T47D (cell line): ENCODE data around the gene ABTB1.

ENCODE experiments used
- DNase-seq, 2 experiments: peaks; one replicate each; pipeline versions ENCODE4 v3.0.0 to v3.0.0-alpha.2; 2011 to 2012; ENCODE audit warnings: low read depth in 1 of 2, low spot score in 1 of 2
- JUND ChIP-seq: IDR thresholded peaks from 2 replicates; pipeline ENCODE4 v1.6.1; 2012; ENCODE audit warnings: low read depth
- in situ Hi-C: cut with HindIII; loops from 2 replicates; pipeline ENCODE4 v1.10.0; 2016; ENCODE audit warnings: low sequenced_read_pairs, low pct_unique_long_range_greater_than_20kb

The ABTB1 gene

GRCh38 chr3:127688416-127689265, 15.9 kb downstream of the ABTB1 start:
- no peak for TF ChIP-seq JUND
- no peak for DNase-seq
- in situ Hi-C loops: no loop called here

GRCh38 chr3:127689266-127689860, 16.6 kb downstream of the ABTB1 start:
- in situ Hi-C loops: no loop called here
- DNase-seq: no peak
- no peak for TF ChIP-seq JUND

GRCh38 chr3:127690106-127690505, 17.4 kb downstream of the ABTB1 start:
- in situ Hi-C loops: no loop called here
- TF ChIP-seq JUND: no peak
- no peak for DNase-seq

- DNase-seq: peak in 1 of 2 experiments; percentile 76
- no peak for TF ChIP-seq JUND
- in situ Hi-C loops: no loop called here
Measured at GRCh38 chr3:127690823-127691452, 18.2 kb downstream of the ABTB1 start.

DNA sequence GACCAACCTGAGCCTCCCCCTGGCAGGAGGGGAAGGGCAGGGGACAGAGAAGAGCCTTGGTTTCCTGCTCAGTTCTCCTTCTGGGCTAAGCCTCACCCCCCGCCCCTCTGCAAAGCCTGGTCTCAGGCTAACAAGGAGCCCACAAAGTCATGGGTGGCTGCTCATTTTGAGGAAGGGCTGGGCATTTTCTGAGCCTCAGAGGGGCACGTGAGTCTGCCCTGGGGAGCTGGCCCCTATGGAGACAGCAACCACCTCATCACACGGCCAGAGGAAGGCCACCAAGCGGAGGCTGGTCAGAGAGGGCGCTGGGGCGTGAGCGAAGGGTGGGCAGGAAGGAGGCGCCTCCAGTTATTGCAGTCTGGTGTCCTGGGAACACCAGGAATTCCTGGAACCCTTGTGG, 18.7 kb downstream of the ABTB1 start:
- in situ Hi-C loops: no loop called here
- no peak for DNase-seq
- no peak for TF ChIP-seq JUND

DNA sequence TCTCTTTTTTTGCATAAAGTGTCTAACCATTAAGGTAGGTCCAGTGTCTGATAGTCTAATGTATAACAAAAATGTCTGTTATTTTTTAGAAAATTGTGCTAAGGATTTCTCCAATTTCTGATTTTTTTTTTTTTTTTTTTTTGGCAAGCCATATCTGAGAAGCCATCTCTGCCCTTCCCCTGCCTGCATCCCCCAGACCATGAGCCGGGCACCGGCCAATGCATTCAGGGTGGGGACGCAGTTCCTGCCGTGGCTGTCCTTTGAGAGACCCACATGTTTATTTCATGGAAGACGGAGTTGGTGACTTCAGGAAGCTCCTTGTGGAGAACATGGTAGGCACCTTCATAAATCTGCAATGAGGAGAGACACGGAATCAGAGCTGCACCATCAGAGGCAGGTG, 19.2 kb downstream of the ABTB1 start:
- no peak for DNase-seq
- in situ Hi-C loops: no loop called here
- no peak for TF ChIP-seq JUND

GRCh38 chr3:127692501-127693335, 20.0 kb downstream of the ABTB1 start:
- DNase-seq: no peak
- TF ChIP-seq JUND: no peak
- in situ Hi-C loops: no loop called here

DNA sequence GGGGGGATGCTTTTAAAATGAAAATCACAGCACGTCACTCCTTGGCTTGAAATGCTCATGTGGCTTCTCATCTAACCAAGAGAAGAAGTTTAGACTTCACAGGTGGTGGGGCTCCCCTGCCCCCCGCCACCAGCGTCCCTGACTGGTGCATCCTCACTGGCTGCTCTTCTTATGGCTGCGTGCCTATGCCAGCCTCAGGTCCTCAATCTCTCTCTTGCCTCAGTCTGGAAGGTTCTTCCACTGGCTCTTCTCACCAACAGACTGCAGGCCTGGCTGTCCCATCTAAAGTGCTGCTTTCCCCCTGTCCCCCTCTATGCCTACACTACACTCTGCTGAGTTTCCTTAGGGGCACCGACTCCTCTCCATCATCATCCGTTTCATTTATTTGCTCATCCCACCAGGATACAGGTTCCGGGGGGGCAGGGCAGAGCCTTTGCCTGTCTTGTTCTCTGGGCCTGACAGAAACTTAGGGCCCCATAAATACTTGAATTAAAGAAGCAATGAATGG, 20.6 kb downstream of the ABTB1 start:
- TF ChIP-seq JUND: no peak
- in situ Hi-C loops: no loop called here
- DNase-seq: no peak

GRCh38 chr3:127694467-127695215, 21.9 kb downstream of the ABTB1 start:
- TF ChIP-seq JUND: no peak
- DNase-seq: peak; percentile 64 to 86
- in situ Hi-C loops: no loop called here

- no peak for TF ChIP-seq JUND
- in situ Hi-C loops: no loop called here
- peak; percentile 43 to 80 for DNase-seq
Measured at GRCh38 chr3:127697551-127698240, 24.9 kb downstream of the ABTB1 start.

DNA sequence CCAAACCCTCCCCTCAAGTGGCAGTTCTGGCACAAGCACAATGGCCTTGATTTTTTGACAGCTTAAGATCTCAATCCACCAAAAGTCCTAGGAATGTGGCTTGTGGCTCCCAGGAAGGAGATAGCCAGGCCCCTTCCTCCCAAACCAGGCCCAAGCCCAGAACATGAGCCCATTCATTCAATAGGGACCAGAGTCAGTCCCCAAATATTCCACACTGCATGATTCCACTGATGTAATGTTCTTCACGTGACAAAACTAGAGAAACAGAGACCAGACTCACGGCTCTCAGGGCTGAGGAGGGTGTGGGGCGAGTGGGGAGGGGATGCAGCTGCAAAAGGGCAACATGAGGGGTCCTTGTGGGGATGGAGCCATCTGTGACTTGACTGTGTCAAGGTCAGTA, 25.5 kb downstream of the ABTB1 start:
- no peak for TF ChIP-seq JUND
- in situ Hi-C loops: no loop called here
- no peak for DNase-seq
